NCI-H1436 treated with DMSO at 0.1 percent for 48 hours (cell line): ENCODE results near the gene PKIG.
A peak's percentile ranks its signal among the peaks of the same experiment; 100 is the strongest.
"Not testable (repeated sequence)": the region's sequence is repeated elsewhere in the genome, so short reads cannot be mapped to it uniquely, and the experiment has no call there.

Experiments
- DNase-seq: peaks from one replicate; lab custom pipeline; 2025; lab: John Stamatoyannopoulos, UW

Gene PKIG

GRCh38 chr20:44642203-44643153 lies 60.1 kb downstream of the PKIG start:
- no peak for DNase-seq

DNA sequence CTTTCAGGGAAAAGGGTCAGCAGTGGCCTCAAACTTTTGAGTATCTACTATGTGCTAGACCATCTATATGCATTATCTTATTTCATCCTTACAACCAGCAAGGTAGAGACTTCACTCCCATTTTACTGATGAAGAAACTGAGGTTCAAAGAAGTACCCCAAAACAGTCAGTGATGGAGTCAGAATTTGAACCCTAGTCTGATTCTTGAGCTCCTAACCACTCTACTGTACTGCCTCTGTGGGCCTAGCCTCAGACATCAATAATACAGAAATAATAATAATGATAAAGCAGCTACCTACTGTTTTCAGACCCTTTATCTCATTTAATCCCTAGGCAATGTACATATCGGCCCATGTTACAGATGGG lies 60.8 kb downstream of the PKIG start:
- DNase-seq: no peak

GRCh38 chr20:44643596-44644229 lies 61.3 kb downstream of the PKIG start:
- DNase-seq: no peak

- no peak for DNase-seq
Observed at GRCh38 chr20:44644230-44644617, 61.8 kb downstream of the PKIG start.

DNA sequence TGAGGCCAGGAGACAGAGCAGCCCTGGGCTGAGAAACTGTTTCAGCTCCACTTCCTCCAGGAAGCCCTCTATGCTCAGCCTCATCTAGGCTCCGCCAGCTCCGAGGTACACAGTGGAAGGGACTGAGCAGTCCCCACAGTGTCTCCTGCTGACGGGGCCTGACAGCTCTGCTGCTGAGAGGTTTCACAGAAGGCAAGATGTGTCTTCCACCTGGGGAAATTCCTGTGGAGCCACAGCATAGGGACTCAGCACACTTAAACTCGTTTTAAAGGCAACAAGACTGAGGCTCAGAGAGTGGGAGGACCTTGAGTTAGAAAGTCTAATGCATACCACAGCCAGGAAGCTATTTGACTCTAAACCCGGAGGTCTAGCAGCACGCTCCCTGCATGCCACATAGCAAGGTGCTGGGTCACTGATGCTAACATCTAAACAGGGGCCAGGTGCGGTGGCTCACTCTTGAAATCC lies 62.3 kb downstream of the PKIG start:
- no peak for DNase-seq

GRCh38 chr20:44646023-44646640 lies 63.8 kb downstream of the PKIG start:
- peak; percentile 8 for DNase-seq

DNA sequence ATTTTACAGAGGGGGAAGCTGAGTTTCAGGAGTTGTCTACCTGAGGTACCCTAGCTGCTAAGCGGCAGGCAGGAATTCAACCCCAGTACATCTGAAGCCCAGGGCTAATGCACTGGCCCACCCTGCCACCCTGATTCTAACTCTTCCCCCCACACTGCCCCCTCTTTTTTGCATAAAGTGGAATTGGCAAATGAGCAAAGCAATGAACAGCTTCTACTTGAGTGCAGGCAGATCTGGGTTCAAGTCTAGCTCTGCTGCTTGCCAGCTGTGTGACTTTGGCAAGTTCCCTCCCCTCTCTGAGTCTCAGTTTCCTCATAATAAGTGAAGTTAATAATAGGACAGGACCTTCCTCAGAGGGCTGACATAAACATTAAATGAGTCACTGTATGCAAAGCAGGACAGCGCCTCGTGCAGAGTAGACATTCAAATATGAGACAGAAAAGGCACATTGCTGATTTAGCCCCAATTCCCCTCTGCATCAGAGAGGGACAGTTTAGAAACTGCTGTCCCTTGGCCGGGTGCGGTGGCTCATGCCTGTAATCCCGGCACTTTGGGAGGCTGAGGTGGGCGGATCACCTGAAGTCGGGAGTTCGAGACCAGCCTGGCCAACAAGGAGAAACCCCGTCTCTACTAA lies 64.4 kb downstream of the PKIG start:
- no peak for DNase-seq

DNA sequence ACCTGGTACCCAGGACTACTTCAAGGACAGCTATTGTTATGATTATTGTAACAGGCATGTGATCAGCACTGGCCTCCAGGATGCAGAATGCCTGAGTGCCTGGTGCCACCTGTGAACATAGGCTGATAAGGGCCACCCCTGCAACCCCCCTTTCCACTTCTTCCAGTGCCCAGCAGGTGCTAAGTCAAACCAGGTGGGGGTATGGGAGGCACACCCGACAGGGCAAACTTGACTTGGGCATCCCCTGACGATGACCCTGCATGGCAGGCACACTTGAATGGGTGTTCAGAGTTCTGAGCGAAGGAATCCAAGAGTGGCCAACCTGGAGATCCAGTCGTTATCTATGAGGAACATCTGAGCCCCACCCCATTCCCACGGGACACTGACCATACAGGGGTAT lies 65.7 kb downstream of the PKIG start:
- no peak for DNase-seq

GRCh38 chr20:44648579-44648978 lies 66.2 kb downstream of the PKIG start:
- DNase-seq: no peak

- no peak for DNase-seq
Observed at GRCh38 chr20:44649126-44649525, 66.7 kb downstream of the PKIG start.

GRCh38 chr20:44649976-44650375 lies 67.6 kb downstream of the PKIG start:
- DNase-seq: no peak

GRCh38 chr20:44650771-44651433 lies 68.5 kb downstream of the PKIG start:
- DNase-seq: no peak

- DNase-seq: no peak
Observed at GRCh38 chr20:44651434-44651683, 69.0 kb downstream of the PKIG start.

DNA sequence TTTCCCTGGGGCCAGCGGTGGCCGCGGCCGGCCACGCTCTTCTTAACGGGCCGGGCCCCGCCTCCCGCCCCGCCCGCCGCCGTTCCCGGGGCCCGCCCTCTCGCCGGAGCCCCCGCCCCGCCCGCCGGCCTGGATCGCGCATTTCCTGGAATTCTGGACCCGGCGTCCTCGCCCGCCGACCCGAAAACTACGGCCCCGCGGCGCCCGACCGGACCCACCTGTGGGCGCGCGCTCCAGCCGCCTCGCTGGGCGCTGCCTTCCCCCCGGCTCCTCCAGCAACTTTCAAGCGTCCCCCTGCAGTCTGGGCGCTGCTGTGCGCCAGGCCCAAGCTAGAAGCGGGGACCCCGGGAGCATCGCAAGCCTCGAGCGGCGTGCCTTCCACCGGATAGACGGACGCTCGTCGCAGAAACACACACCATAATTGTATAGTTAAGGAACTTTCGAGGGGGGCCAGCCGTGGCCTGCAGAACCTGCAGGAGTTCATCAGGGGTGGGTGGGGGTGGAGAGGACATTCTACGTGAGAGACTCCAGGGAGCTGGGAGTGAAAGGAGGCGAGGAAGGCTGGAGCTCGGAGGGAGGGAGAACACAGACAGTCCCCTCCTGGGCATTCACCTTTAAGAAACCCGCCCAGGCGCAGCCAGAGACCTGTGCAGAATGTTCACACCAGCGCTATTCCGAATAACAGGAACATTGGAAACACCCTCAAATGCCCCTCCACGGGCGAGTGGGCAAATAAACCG lies 69.5 kb downstream of the PKIG start, which contains the start of gene ADA:
Gene ADA, minus strand, starts transcription at position 16 of the 740 bp plus-strand sequence. CDS start 92 bp downstream, outside the sequence.
- no peak for DNase-seq

DNA sequence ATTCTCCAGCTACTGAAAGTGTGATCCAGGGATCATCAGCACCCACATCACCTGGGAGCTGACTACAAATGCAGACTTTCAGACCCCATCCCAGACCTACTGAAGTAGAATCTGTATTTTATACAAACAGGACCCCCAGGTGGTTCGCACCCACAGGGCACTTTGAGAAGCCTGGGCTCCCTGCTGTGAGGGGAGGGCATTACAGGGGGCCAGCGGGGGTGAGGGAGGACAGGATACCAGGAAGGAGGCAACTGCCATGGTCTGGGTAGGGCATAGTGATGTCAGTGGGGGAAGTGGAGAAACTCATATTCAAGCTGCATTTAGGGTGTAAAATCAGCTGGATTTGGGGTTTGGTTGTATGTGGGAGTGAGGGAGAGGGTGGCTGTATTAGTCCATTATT lies 71.2 kb downstream of the PKIG start:
- no peak for DNase-seq

GRCh38 chr20:44654210-44654609 lies 71.8 kb downstream of the PKIG start:
- not testable (repeated sequence) for DNase-seq

DNA sequence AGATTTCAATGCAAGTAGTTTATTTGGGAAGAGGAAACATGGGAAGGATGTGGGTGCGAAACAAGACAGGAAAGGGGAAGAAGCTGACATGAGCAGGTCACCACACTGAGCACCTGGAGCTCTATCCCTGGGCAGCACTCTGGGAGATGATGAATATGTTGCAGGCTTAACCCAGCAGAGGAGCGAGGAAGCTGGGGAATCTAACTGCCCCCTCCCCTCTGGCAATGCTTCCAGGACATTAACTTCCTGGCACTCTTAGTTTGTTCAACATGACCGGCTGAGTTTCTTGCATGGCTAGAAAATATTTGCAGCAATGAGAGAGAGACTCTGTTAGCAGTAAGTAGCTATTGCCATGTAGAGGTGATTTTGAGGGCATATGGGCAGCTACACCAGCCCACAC lies 74.1 kb downstream of the PKIG start:
- DNase-seq: no peak

DNA sequence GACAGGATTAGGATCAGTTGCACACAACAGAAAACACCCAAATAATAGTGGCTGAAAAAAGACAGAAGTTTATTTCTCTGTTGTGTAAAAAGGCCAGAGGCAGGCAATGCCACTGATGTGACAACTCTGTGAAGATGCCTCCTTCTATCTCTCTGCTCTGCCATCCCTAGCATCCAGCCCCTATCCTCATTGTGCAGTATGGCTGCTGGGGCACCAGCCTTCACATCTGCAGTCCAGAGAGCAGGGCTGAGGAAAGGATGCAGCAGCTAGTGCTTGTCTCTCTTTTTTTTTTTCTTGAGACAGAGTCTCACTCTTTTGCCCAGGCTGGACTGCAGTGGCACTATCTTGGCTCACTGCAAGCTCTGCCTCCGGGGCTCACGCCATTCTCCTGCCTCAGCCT lies 75.5 kb downstream of the PKIG start:
- no peak for DNase-seq

GRCh38 chr20:44658810-44659209 lies 76.4 kb downstream of the PKIG start:
- DNase-seq: no peak

DNA sequence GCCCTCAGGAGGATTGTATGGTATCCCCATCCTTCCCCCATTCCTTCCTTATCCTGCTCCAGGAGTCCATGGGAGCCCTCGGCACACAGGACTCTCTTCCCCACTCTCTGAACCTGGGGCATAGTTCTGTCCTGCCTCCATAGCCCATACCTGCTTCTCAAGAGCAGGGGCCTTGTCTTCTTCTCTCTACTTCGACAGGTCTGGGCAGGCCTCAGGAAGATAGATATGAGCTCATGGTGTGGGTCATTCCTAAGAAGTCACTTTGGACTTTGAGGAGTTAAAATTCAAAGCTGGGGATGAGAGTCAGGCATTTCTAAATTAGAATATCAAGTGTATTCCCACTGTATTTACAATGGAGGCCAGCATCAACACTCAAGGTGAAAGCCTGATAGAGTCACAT lies 77.6 kb downstream of the PKIG start:
- DNase-seq: no peak

DNA sequence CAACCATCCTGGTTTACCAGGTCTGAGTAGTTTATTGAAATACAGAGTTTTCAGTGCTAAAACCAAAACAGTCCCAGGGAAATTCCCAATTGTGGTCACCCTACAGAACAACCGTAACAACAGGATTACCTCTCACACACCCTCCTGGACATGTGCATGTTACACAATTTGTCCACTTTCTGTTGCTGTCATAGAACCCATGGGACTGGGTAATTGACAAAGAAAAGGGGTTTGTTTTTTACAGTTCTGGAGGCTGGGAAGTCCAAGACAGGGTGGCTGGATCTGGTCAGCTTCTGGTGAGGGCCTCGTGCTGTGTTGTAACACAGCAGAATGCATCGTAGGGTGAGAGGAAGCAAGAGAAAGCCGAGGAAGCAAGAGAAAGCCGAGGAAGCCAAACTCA lies 78.2 kb downstream of the PKIG start:
- DNase-seq: no peak
